Colonic mucosa (tissue), 4 donors: ENCODE measurements around the gene PPP2R5A. TPM values are rescaled to one million over a fixed set of nuclear protein-coding genes. Genes with fewer than 3 reads are reported as not detected.
"Not testable (repeated sequence)": the region's sequence is repeated elsewhere in the genome, so short reads cannot be mapped to it uniquely, and the experiment has no call there.

Source experiments
- DNase-seq: peaks from one replicate; pipeline ENCODE4 v3.0.0-alpha.2; 2020
- H3K27ac ChIP-seq: fragments of 200-600 bp; one replicate; pipeline ENCODE4 v1.8.0; 2021
- H3K27me3 ChIP-seq: fragments of 200-600 bp; one replicate; pipeline ENCODE4 v1.8.0; 2021
- H3K36me3 ChIP-seq: fragments of 200-600 bp; one replicate; pipeline ENCODE4 v1.8.0; 2021
- H3K4me1 ChIP-seq: fragments of 200-600 bp; one replicate; pipeline ENCODE4 v1.8.0; 2021; ENCODE audit warnings: mild to moderate bottlenecking
- H3K4me3 ChIP-seq: fragments of 200-600 bp; one replicate; pipeline ENCODE4 v1.8.0; 2021
- H3K9ac ChIP-seq, 2 donors: one replicate each; pipeline ENCODE4 v1.7.0; 2013; ENCODE audit warnings: control low read depth in 2 of 2, low read depth in 2 of 2, low read length in 2 of 2
- H3K9me3 ChIP-seq: fragments of 200-600 bp; one replicate; pipeline ENCODE4 v1.8.0; 2021
- CTCF ChIP-seq: fragments of 200-600 bp; IDR thresholded peaks from one replicate; pipeline ENCODE4 v1.8.0; 2022; ENCODE audit warnings: antibody characterized with exemption, mild to moderate bottlenecking
- intact Hi-C: fragments of 100-400 bp; cut with DNase I; formaldehyde crosslinking; loops from one replicate; pipeline ENCODE4 v1.14.1; 2022
- total RNA-seq, 2 donors: library from RNA; stranded (reverse); fragmentation: NEBNext Ultra II Directional in 1 of 2; extraction: Animal tissue kit (Norgen Biotek cat#: 25700) in 1 of 2; gene quantifications; one replicate each; pipeline ENCODE4 v1.2.1, GENCODE V29; 2021
- donor health status: healthy.
- donor health status: DM: no; HTN: no; CAD: no.
- donor health status: DM: no; HTN: no; CAD: no.

Gene PPP2R5A
- total RNA-seq, 2 donors from 2014 or later = 62.4 to 78.2 TPM

GRCh38 chr1:212315907-212316306 lies 30.7 kb downstream of the PPP2R5A start:
- Histone ChIP-seq H3K36me3 (no peaks in the 10 kb centered on the region), H3K9ac (no peak overlapping the region), H3K27me3 (no peaks in the 10 kb centered on the region), H3K4me1 (no peaks in the 10 kb centered on the region), H3K9me3 (no peaks in the 10 kb centered on the region), H3K4me3 (no peak overlapping the region), H3K27ac (no peak overlapping the region)
- no peak for TF ChIP-seq CTCF
- intact Hi-C loops = no loop called here
- DNase-seq = peak; percentile 25

- Histone ChIP-seq H3K4me3 (no peak overlapping the region), H3K9me3 (no peaks in the 10 kb centered on the region), H3K27ac (no peak overlapping the region), H3K4me1 (no peaks in the 10 kb centered on the region), H3K9ac (no peak overlapping the region), H3K36me3 (no peaks in the 10 kb centered on the region), H3K27me3 (no peaks in the 10 kb centered on the region)
- DNase-seq = peak; percentile 53
- no peak for TF ChIP-seq CTCF
- intact Hi-C loops = no loop called here
These were observed 32.7 kb downstream of the PPP2R5A start for GRCh38 chr1:212317916-212318315.

- intact Hi-C loops, H3K27me3 ChIP-seq, H3K27ac ChIP-seq, DNase-seq, H3K4me1 ChIP-seq, H3K9me3 ChIP-seq, H3K9ac ChIP-seq, H3K36me3 ChIP-seq, H3K4me3 ChIP-seq: not testable (repeated sequence)
These were observed 35.8 kb downstream of the PPP2R5A start for GRCh38 chr1:212321031-212321430.

GRCh38 chr1:212323066-212323465 lies 37.9 kb downstream of the PPP2R5A start:
- H3K9ac ChIP-seq = no peak overlapping the region
- no peak for DNase-seq
- no peak overlapping the region for H3K4me3 ChIP-seq
- intact Hi-C loops = no loop called here
- H3K27me3 ChIP-seq = no peaks in the 10 kb centered on the region
- no peaks in the 10 kb centered on the region for H3K9me3 ChIP-seq
- no peak overlapping the region for H3K27ac ChIP-seq
- TF ChIP-seq CTCF = no peak
- H3K4me1 ChIP-seq = no peaks in the 10 kb centered on the region
- H3K36me3 ChIP-seq = no peaks in the 10 kb centered on the region

- no peak for DNase-seq
- H3K27ac ChIP-seq = no peak overlapping the region
- no peaks in the 10 kb centered on the region for H3K4me1 ChIP-seq
- TF ChIP-seq CTCF = no peak
- no peaks in the 10 kb centered on the region for H3K36me3 ChIP-seq
- intact Hi-C loops = no loop called here
- no peak overlapping the region for H3K4me3 ChIP-seq
- no peaks in the 10 kb centered on the region for H3K27me3 ChIP-seq
- H3K9ac ChIP-seq = no peak overlapping the region
- no peaks in the 10 kb centered on the region for H3K9me3 ChIP-seq
These were observed 41.3 kb downstream of the PPP2R5A start for GRCh38 chr1:212326541-212326940.

GRCh38 chr1:212328248-212328647 lies 43.0 kb downstream of the PPP2R5A start:
- Histone ChIP-seq H3K4me3 (no peak overlapping the region), H3K9me3 (no peaks in the 10 kb centered on the region), H3K36me3 (no peaks in the 10 kb centered on the region), H3K27me3 (no peaks in the 10 kb centered on the region), H3K9ac (no peak overlapping the region), H3K4me1 (no peaks in the 10 kb centered on the region), H3K27ac (no peak overlapping the region)
- DNase-seq = no peak
- no peak for TF ChIP-seq CTCF
- intact Hi-C loops = no loop called here
